NOMO-1 treated with DMSO at 0.1 percent for 48 hours (cell line): Measurements from ENCODE around the gene CDH23.

Source experiments
- DNase-seq: peaks from one replicate; lab custom pipeline; 2025; ENCODE audit not compliant: unreplicated experiment; lab: John Stamatoyannopoulos, UW

CDH23 gene

DNA sequence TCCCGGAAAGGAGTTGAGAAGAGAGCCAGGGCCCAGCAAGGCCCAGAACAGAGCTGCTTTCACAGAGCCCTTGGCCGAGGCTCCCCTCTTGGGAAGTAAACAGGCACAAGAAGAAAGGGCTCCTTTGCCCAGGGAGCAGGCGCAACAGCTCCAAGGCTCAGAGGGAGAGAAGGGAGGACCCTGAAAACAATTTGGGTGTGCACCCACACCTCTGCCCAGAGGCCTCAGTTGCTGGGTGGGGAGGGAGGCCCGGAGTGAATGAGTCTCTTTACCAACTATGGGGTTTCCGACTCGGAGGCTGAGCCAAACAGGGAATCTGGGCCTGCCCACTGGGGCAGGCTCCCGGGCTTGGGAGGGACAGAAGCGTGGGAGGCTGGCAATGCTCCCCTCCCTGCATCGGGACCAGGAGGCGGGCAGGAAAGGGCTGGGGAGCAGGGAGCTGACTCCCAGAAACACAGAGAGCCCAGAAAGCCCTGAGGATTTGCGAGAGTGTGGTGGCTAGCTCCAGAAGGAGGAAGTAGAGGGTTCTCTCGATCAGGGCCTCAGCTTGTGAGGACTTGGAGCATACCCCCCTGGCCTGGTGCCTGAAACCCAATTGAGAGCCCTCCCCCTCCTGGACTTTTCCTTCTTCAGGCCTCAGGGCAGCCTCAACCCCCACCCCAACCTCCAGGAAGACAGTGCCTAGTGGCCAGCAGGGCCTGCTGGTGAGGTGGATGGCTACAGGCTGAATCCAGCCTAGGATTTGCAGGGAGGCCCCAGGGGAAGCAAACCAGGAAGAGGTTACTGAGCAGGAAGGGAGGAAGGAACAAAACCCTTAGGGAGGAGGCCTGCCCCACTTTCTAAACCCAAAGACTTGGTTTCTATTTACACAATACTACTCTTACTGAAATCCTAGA, 316.7 kb downstream of the CDH23 start:
- peak; percentile 82 for DNase-seq

DNA sequence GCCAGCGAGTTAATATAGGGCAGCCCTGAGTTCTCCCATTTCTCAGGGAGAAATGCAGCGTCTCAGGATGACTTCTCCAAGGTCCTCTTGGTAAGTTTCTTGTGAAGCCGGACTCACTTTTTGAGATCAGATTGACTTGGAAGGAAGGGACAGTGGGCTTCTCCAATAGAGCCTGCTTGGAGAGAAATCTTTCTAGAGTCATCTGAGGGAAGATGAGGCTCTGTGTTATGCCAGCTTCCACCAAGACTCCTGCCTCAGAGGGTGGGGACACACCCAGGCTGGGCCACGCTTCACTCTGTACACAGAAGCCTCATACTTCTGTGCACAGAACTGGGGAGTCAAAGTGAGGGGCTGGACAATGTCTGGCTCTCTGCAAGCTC, 317.3 kb downstream of the CDH23 start:
- DNase-seq, result no peak

DNA sequence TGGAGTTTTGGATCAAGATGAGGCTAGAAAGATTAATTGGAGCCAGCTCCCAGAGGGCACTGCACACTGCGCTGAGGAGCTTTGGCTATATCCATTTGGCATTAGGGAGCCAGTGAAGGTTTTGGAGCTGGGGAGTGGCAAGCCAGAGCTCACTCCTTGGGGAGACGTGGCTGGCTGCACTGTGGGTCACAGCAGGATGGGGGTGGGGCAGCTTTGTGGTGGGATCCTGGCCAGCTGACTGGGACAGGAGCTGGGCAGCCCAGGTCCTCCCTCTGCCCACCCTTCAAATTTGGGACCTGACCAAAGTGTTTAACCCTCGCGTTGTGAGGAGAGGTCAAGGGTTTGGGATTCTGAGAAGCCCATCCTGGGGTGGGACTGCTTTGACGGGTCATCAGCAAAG, 317.9 kb downstream of the CDH23 start:
- no peak for DNase-seq

DNA sequence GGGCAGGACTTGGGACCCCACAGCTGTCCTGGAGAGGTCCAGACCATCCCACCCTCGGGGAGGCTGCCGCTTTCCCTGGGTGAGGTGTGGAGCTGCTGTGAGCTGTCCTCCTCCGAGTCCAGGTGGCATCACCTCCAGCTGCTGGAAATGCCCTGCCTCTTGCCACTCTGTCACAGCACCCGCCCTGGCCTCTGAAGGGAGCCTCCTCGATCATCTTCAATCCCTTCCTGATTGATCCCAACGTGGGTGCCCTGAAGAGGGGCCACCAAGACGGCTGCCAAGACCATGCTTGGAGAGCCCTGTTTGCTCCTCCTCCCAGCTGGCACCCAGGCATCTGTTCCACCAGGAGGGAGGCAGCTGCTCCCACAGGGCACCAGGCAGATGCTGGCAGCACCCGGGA, 318.3 kb downstream of the CDH23 start:
- DNase-seq, result no peak

DNA sequence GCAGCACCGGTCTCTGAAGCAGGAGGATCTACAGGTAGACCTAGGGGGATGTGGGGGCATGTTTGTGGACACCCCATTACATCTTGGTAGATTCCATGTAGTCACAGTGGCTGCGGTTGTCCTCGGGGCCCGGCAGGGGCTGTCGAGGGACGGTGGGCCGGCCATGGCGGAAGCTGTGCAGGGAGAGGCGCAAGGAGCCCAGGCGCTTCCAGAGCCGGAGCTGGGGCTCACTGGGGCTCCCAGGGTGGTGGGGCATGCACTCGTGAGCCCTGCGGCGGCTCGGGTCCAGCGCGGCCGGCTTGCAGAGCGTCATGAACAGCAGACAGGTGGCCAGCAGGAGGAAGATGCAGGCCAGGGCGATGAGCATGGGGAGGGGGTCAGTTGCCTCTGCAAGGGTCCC, 319.1 kb downstream of the CDH23 start:
- no peak for DNase-seq

DNA sequence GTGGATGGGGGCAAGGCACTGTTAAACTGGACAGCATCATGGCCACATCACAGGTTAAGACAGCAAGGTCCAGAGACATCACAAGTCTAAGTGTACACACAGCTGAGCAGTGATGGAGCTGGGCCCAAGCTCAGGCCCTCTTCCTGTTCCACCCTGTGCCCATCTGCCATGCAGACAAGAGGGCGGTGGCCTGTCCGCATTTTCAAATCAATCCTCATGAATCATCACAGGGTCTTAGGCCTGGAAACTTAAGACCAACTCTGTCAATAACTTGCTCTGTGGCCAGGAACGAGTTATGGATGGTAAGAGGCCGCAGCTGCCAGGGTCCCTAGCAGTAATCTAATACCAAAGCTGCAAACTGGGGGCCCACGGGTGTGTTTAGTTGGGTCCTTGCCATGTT, 319.7 kb downstream of the CDH23 start:
- no peak for DNase-seq

DNA sequence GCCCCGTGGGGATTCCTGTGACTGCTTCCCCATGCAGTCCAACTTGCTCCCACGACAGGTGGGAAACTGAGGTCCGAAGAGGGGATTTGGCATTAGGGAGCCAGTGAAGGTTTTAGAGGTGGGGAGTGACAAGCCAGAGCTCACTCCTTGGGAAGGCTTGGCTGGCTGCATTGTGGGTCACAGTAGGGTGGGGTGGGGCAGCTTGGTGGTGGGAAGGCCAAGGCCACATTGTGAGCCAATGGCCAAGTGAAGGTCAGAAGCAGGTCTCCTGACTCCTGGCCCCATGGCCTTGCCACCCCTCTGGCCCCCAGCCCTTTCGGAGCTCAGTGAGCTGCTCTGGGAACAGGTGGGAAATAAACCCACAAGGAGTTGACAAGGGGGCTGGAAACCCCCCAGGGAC, 320.3 kb downstream of the CDH23 start:
- no peak for DNase-seq

DNA sequence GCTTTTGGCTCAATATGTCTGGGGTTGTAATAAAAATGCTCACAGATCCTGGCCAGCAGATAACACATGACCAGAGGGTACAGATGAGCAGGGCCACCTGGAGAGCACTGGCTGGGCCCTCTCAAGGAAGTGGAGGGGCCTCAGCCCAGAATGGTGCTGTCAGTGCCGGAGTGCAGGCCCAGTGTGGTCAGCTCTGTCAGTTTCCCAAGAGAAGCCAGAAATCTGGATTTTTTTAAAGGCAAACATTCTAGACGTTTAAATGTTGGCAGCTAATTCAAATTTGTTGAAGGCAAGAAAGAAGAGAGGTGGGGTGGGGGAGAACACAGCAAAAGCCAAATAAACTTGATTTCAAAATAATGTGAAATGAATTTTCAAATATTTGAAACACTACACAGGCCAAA, 320.8 kb downstream of the CDH23 start:
- DNase-seq, result no peak

DNA sequence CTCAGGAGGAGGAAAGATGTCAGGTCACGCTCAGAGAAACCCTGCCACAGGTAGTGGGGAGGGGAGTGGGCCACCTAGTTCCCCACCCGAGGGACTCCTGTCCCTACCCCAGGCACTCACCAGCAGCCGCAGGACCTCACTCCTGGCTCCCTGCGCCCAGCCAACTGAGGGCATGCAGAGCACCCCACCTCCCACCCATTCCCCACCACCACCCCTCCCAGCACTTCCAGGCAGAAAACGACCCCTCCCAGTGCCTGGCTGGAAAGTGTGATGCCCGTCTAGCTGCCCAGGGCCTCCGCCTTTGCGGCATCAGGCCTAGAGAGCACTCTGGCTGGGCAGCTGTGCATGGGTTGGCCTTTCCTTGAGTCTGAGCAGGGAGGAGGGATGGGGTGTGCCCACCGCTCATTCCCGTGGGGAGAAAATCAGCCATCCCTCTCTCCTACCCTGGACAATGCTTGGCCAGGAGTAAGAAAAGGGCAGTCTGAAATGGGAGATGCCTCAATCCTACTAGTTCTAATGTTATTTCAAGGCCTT, 321.5 kb downstream of the CDH23 start:
- no peak for DNase-seq

DNA sequence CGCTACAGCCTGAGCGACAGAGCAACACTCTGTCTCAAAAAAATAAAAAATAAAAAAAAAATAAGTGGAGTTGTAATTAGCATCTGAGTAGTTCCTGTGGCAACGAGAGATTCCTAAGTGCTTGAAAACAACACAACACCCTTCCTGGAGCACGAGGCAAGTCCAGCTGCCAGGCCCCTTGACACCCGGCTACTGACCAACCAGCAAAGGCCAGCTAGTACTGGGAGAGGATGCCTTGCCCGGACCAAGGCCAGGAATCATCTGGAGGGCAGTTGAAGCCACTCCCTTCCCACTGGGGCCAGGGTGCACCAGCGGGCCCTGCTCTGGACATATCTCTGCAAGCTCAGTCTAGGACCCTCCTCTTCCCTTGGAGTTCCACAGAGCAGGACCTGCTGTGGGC, 322.3 kb downstream of the CDH23 start:
- DNase-seq, result no peak

DNA sequence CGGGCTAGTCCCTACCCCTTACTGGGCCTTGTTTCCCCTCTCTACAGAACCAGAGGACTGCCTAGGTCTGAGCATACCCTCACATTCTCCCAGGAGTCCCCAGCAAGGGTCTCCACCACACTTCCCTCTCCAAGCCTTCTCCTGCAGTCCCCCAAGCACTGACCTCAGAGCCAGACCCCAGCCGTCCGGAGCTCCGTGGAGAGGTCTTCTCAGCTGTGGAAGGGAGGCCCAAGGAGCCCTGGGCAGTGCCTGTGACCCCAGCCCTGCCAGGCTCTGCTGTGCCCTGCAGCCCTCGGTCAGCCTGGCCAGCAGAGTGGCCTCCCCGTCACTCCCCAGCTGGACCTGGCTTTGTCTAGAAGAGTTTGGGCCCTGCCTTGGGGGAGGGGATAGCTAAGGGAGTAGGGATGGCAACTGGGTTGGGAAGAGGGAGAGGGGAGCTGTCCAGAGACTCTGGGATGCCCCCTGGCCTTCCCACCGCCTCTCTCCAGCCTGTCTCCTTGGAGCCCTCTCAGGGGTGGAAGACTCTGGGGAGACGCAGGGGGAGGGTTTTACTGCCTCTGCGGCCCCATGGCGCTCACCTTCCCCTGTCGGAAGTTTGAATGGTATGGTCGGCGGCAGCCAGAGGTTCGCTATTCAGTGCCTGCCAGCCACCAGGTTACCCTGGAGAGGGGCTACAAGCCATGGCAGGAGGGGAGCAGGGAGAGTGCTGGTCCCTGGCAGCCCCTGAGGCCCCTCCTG, 322.9 kb downstream of the CDH23 start, which contains the start of gene C10orf105:
C10orf105 (minus strand) TSS at position 315 of the 738 bp plus-strand sequence. CDS start 3,441 bp downstream, outside the sequence.
- no peak for DNase-seq

DNA sequence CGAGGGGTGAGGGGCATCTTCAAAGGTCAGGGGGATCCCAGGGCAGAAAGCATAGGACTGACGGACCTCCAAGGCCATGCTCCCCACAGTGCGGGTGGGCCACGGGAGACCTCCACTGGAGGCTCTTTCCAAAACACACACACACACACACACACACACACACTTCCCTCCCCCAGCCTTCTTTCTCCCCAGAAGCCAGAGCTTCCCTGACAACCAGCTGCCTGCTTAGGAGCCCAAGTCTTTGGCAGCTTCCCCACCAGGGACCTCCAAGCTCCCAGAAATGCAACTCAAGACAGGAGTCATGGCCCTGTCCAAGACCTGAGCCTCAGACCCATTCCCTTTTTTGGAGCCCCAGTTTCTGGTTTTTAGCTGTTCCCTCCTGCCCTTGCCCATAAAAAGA, 323.6 kb downstream of the CDH23 start:
- no peak for DNase-seq

DNA sequence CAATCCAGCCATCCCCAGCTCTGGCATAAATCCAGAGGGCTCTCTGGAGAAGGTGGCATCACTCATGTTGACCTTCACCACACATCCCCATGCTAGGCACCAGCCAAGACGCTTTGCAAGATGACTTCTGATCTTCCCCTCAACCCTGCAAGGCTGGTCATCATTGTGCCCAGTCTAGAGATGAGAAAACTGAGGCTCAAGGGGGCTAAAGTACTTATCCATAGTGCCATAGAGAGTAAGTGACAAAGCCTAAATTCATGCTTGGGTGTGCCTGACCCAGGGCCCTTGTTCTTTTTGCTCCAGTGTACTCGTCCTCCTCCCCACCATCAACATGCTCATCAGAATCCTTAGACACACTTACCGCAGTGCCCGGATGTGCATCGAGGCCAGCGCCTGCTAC, 324.6 kb downstream of the CDH23 start:
- no peak for DNase-seq

DNA sequence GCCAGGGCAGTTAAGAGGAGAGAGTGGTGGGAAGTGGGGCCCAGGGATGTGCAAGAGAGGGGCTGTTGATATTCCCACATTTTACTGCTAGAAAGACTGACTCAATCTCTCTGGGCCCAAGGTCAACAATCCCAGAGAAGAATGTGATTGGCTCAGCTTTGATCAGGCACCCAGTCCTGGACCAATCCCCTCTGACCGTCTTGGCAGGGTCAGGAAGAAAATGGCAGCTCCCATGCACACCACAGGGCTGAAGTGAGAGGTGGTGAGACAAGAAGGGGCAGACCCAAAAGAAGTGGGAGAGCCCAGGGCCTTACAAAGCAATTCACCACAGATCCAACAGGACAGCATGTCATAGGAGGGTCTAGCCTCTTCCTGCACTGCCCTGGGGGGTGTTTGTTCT, 326.1 kb downstream of the CDH23 start:
- no peak for DNase-seq

DNA sequence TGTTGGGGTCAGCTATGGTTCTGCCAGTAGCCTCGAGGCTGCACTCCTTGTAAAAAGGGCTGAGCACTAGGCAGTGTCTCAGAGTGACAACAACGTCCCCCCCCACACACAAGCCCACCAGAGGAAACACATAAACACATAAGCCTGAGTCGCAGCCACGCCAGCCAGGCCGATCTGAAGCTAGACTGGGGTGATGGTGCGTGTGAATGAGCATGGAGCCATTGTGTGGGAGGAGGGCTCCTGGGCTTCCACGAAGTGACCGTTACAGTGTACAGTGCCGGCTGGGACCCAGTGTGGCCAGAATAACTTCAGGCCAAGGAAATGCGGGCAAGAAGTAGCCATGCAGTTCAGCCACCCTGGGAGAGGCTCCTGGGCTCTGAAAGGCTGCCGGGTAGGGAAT, 326.6 kb downstream of the CDH23 start:
- DNase-seq, result no peak

DNA sequence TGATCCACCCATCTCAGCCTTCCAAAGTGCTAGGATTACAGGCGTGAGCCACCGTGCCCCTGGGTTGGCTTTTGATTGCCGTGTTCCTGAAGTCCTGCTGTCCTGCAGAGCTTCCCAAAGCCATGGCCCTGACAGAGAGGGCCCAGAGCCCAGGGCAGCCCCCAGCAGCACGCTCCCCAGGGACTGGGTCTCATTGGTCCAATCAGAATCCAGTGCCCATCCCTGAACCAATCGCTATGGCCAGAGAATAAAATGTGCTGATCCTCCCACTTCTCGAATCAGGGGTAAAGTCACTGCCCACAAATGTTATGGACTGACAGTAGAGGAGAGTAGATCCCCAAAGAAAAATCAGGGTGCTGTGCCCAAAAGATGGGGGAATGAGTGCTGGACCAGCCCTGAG, 327.8 kb downstream of the CDH23 start:
- no peak for DNase-seq

DNA sequence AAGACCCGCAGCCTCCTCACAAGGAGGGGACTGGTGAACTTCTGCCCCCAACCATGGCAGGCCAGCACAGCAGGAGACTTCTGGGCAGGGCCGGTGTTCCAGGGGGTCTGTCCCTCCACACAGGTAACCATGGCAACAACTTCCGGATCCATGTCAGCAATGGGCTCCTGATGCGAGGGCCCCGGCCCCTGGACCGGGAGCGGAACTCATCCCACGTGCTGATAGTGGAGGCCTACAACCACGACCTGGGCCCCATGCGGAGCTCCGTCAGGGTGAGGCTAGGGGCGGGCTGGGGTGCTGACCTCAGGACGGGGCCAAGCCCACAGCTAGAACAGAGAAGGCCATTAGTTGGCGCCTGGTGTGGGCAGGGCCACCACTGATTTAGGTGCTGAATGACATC, 328.5 kb downstream of the CDH23 start:
- no peak for DNase-seq

DNA sequence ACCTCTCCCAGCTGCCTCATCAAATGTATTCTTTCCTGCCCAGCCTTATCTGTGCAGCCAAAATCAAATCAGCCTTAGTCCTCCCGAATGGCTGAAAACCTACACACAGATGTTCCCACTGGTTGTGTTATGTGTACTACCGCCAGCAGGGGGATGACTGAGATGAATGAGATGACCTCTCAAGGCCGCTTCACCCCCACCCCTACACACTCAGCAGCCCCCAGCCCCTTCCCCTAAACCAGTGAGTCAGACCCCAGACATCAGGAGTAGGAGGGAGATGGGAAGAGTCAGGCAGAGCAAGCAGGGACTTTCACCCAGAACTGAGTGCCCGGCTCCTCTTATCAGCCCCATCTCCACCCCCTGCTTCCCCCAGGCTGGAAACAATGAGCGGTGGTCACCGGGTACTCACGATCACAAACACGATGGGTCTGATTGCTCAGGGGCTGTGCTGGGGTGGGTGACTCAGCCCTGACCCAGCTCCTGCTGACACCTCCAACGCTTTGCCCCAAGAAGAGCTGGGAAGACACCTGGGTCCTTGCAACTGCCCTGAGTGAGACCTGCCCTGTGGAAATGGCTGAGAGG, 329.4 kb downstream of the CDH23 start:
- peak; percentile 36 for DNase-seq

DNA sequence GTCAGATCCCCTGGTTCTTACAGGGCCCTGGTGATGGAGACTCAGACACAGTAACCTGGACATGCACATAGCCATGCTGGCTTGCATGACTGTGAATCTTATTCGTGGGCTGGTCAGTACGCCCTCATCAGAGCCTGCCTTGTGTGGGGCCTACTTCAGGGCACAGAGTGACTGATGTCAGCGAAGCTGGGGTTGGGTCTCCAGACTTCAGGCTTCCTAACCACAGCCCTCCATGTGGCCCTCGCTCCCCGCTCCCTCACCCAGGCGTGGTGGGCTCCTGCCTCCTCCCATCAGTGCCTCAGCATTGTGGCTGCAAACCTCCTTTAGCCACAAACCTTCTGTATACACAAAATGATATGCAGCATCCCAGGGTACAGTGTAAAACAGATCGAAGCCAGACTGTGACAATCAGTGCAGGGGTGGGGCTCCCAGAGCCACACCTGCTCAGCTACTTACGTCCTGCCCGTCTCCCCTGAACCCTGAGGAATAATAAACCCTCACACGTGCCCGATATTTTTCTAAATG, 329.9 kb downstream of the CDH23 start:
- DNase-seq, result no peak

DNA sequence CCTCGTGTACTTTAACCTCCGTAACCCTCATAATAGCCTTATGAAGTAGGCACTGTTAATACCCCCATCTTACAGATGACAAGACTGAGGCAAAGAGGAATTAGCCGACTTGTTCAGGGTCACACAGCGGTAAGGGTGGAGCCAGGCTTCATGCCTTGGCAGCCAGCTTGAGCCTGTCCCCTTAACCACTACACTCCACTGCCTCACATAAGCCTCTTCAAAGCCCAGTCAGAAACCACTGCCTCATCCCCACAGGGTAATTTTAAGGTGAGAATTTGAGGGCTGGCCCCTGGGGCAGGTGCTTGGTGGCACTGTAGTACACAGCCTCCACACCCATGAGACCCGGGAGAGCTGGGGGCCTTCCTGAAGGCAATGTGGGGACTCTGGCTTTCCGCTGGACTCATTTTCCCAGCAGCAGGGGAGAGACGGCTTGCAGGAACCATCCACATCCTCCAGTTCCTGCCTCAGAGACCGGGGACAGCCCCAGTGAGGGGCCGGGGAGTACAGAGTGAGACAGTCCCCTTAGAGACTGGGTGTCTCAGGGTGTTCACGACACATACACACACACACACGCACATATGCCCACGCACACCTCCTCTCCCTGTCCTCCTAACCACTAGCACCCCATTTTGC, 330.5 kb downstream of the CDH23 start:
- no peak for DNase-seq
